Measurements from ENCODE around the gene GAD2.

GRCh38 chr10:26341701-26342100, 125.1 kb downstream of the GAD2 start:
- TF ChIP-seq, protein P1, sequence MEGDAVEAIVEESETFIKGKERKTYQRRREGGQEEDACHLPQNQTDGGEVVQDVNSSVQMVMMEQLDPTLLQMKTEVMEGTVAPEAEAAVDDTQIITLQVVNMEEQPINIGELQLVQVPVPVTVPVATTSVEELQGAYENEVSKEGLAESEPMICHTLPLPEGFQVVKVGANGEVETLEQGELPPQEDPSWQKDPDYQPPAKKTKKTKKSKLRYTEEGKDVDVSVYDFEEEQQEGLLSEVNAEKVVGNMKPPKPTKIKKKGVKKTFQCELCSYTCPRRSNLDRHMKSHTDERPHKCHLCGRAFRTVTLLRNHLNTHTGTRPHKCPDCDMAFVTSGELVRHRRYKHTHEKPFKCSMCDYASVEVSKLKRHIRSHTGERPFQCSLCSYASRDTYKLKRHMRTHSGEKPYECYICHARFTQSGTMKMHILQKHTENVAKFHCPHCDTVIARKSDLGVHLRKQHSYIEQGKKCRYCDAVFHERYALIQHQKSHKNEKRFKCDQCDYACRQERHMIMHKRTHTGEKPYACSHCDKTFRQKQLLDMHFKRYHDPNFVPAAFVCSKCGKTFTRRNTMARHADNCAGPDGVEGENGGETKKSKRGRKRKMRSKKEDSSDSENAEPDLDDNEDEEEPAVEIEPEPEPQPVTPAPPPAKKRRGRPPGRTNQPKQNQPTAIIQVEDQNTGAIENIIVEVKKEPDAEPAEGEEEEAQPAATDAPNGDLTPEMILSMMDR (IDR thresholded peaks at IDR 0.05): no peak
- no peak for TF ChIP-seq POLR2A (IDR thresholded peaks at IDR 0.05)

Measured in thyroid gland (tissue), 4 donors.